Fibroblast of upper back skin (primary cell): ENCODE results near the gene VTCN1.
"Not testable (repeated sequence)": the region's sequence is repeated elsewhere in the genome, so short reads cannot be mapped to it uniquely, and the experiment has no call there.

ENCODE experiments used
- DNase-seq: peaks from one replicate; pipeline ENCODE4 v3.0.0-alpha.2; 2013

Gene VTCN1

GRCh38 chr1:117121589-117122329 is 89.0 kb downstream of the VTCN1 start, which contains the start of gene TRIM45:
TRIM45 (minus strand) TSS chr1:117121749; CDS start chr1:117121201, 548 bp downstream.
- peak; percentile 97 for DNase-seq

- DNase-seq: no peak
Measured at GRCh38 chr1:117120774-117121588, 89.7 kb downstream of the VTCN1 start.

GRCh38 chr1:117119144-117119543 is 91.6 kb downstream of the VTCN1 start:
- not testable (repeated sequence) for DNase-seq

- no peak for DNase-seq
Measured at GRCh38 chr1:117118137-117118536, 92.6 kb downstream of the VTCN1 start.

- DNase-seq: no peak
Measured at GRCh38 chr1:117117697-117118096, 93.0 kb downstream of the VTCN1 start.

- DNase-seq: no peak
Measured at GRCh38 chr1:117116784-117117130, 94.0 kb downstream of the VTCN1 start.

GRCh38 chr1:117116090-117116783 is 94.5 kb downstream of the VTCN1 start:
- no peak for DNase-seq

GRCh38 chr1:117114877-117115276 is 95.8 kb downstream of the VTCN1 start:
- DNase-seq: no peak

GRCh38 chr1:117113199-117113598 is 97.5 kb downstream of the VTCN1 start:
- DNase-seq: no peak

- DNase-seq: no peak
Measured at GRCh38 chr1:117112047-117112717, 98.5 kb downstream of the VTCN1 start.

- DNase-seq: peak; percentile 49
Measured at GRCh38 chr1:117110774-117111173, 100.0 kb downstream of the VTCN1 start.

- DNase-seq: no peak
Measured at GRCh38 chr1:117107364-117107763, 103.4 kb downstream of the VTCN1 start.

GRCh38 chr1:117106478-117106877 is 104.2 kb downstream of the VTCN1 start:
- peak; percentile 48 for DNase-seq

- DNase-seq: no peak
Measured at GRCh38 chr1:117105722-117106121, 105.0 kb downstream of the VTCN1 start.

- peak; percentile 52 for DNase-seq
Measured at GRCh38 chr1:117104986-117105385, 105.7 kb downstream of the VTCN1 start.

- not testable (repeated sequence) for DNase-seq
Measured at GRCh38 chr1:117101858-117102257, 108.9 kb downstream of the VTCN1 start.

- DNase-seq: no peak
Measured at GRCh38 chr1:117101334-117101733, 109.4 kb downstream of the VTCN1 start.

GRCh38 chr1:117098287-117098890 is 112.3 kb downstream of the VTCN1 start:
- no peak for DNase-seq

- peak; percentile 44 for DNase-seq
Measured at GRCh38 chr1:117097443-117097842, 113.3 kb downstream of the VTCN1 start.

GRCh38 chr1:117096951-117097408 is 113.7 kb downstream of the VTCN1 start:
- peak; percentile 38 for DNase-seq

GRCh38 chr1:117094841-117095604 is 115.7 kb downstream of the VTCN1 start:
- peak; percentile 91 for DNase-seq
